CD14-positive monocyte (primary cell): Measurements from ENCODE around the gene TIMP2. TPM values are rescaled to one million over a fixed set of nuclear protein-coding genes. Genes with fewer than 3 reads are reported as not detected.
A peak's percentile ranks its signal among the peaks of the same experiment; 100 is the strongest.

Experiments used
- DNase-seq, 3 donors: peaks; one replicate each; pipeline ENCODE4 v3.0.0-alpha.2; 2011 to 2022
- H2AFZ ChIP-seq: 2 replicates; pipeline ENCODE4 v1.6.0; 2012; ENCODE audit warnings: mild to moderate bottlenecking, low read depth, low read length, inconsistent platforms; ENCODE audit not compliant: insufficient read depth, poor library complexity, severe bottlenecking
- H3K27ac ChIP-seq, 2 donors: 1 replicate in 1 of 2; 2 replicates in 1 of 2; pipeline ENCODE4 v1.5.1; 2012 to 2013; ENCODE audit warnings: low read length in 2 of 2, control low read depth in 1 of 2, inconsistent platforms in 1 of 2, low read depth in 1 of 2, mild to moderate bottlenecking in 1 of 2
- H3K27me3 ChIP-seq, 2 donors: one replicate each; pipeline versions ENCODE4 v1.6.0 to v1.6.1; 2011 to 2013; ENCODE audit warnings: low read length in 2 of 2; ENCODE audit not compliant: control insufficient read depth in 2 of 2, insufficient read depth in 2 of 2
- H3K36me3 ChIP-seq, 2 donors: replicated peaks in 1 of 2; 1 replicate in 1 of 2; 2 replicates in 1 of 2; pipeline versions ENCODE4 v1.5.1 to v1.6.1; 2012 to 2013; ENCODE audit warnings: low read length in 2 of 2, control low read depth in 1 of 2, inconsistent platforms in 1 of 2, mild to moderate bottlenecking in 1 of 2; ENCODE audit not compliant: insufficient read depth in 2 of 2, control insufficient read depth in 1 of 2
- H3K4me1 ChIP-seq, 2 donors: 1 replicate in 1 of 2; 2 replicates in 1 of 2; pipeline versions ENCODE4 v1.5.1 to v1.6.1; 2012 to 2013; ENCODE audit warnings: low read length in 2 of 2, control low read depth in 1 of 2, inconsistent platforms in 1 of 2, mild to moderate bottlenecking in 1 of 2, moderate library complexity in 1 of 2; ENCODE audit not compliant: insufficient read depth in 2 of 2, control insufficient read depth in 1 of 2
- H3K4me2 ChIP-seq: replicated peaks from 2 replicates; pipeline ENCODE3; 2012; ENCODE audit warnings: low read length, moderate library complexity, mild to moderate bottlenecking; ENCODE audit not compliant: poor library complexity, severe bottlenecking; ENCODE audit errors: extremely low read depth
- H3K4me3 ChIP-seq, 3 experiments: fragments of 200-600 bp in 1 of 3; sonication (generic) in 1 of 3; replicated peaks in 1 of 3; 1 replicate in 2 of 3; 2 replicates in 1 of 3; pipeline ENCODE4 v1.5.1; 2011 to 2013; ENCODE audit warnings: low read length in 3 of 3, mild to moderate bottlenecking in 3 of 3, control low read depth in 2 of 3, low read depth in 2 of 3, inconsistent platforms in 1 of 3, moderate library complexity in 1 of 3
- H3K79me2 ChIP-seq: 2 replicates; pipeline ENCODE4 v1.6.0; 2012; ENCODE audit warnings: mild to moderate bottlenecking, control low read depth, inconsistent platforms, low read length, moderate library complexity; ENCODE audit not compliant: insufficient read depth
- H3K9ac ChIP-seq: 2 replicates; pipeline ENCODE4 v1.6.0; 2017; ENCODE audit warnings: low read length, mild to moderate bottlenecking; ENCODE audit not compliant: insufficient read depth, poor library complexity, severe bottlenecking
- H3K9me3 ChIP-seq, 2 donors: replicated peaks in 1 of 2; 1 replicate in 1 of 2; 2 replicates in 1 of 2; pipeline versions ENCODE4 v1.5.1 to v1.6.1; 2012 to 2013; ENCODE audit warnings: low read length in 2 of 2, control low read depth in 1 of 2; ENCODE audit not compliant: control insufficient read depth in 1 of 2, insufficient read depth in 1 of 2
- H4K20me1 ChIP-seq: 2 replicates; pipeline ENCODE4 v1.6.0; 2012; ENCODE audit warnings: mild to moderate bottlenecking, low read length, control low read depth, moderate library complexity; ENCODE audit not compliant: insufficient read depth
- H3K27ac Mint-ChIP-seq, 7 donors: one replicate each; pipeline ENCODE4 v1.8.0; 2020; ENCODE audit warnings: mild to moderate bottlenecking in 7 of 7, mixed read lengths in 7 of 7, moderate library complexity in 6 of 7, inconsistent platforms in 2 of 7
- H3K27me3 Mint-ChIP-seq, 3 donors: one replicate each; pipeline ENCODE4 v1.8.0; 2021 to 2022; ENCODE audit warnings: low read depth in 3 of 3, mild to moderate bottlenecking in 3 of 3, mixed read lengths in 3 of 3, moderate library complexity in 3 of 3, inconsistent platforms in 1 of 3
- H3K36me3 Mint-ChIP-seq, 2 donors: one replicate each; pipeline ENCODE4 v1.8.0; 2020; ENCODE audit warnings: mixed read lengths in 2 of 2, inconsistent platforms in 1 of 2, mild to moderate bottlenecking in 1 of 2
- H3K4me1 Mint-ChIP-seq: one replicate; pipeline ENCODE4 v1.8.0; 2020; ENCODE audit warnings: mild to moderate bottlenecking, mixed read lengths
- H3K4me3 Mint-ChIP-seq, 2 donors: one replicate each; pipeline ENCODE4 v1.8.0; 2020; ENCODE audit warnings: mild to moderate bottlenecking in 2 of 2, mixed read lengths in 2 of 2, moderate library complexity in 1 of 2
- H3K9me3 Mint-ChIP-seq, 7 donors: one replicate each; pipeline ENCODE4 v1.8.0; 2020 to 2022; ENCODE audit warnings: mixed read lengths in 7 of 7, mild to moderate bottlenecking in 6 of 7, moderate library complexity in 6 of 7, inconsistent platforms in 2 of 7
- WGBS: methylation state at CpG from one replicate; pipeline ENCODE4 v1.1.5; 2013; ENCODE audit warnings: missing lambda C conversion rate; ENCODE audit not compliant: insufficient coverage; 5-methylcytosine and 5-hydroxymethylcytosine counted together
- intact Hi-C, 2 donors: fragments of 100-400 bp; cut with micrococcal nuclease; formaldehyde crosslinking; loops; one replicate each; pipeline versions ENCODE4 v1.15.0 to v1.15.1; 2023
- polyA minus RNA-seq: library from RNA; depleted of rRNA, polyadenylated mRNA; stranded (reverse); fragments of >200 nt; gene quantifications from 2 replicates; pipeline ENCODE4 v1.2.3, GENCODE V29; 2012
- polyA plus RNA-seq, 3 donors: library from polyadenylated mRNA; depleted of rRNA in 1 of 3; unstranded in 2 of 3; stranded (reverse) in 1 of 3; fragments of 300-500 nt in 2 of 3; fragments of >200 nt in 1 of 3; fragmentation: Illumina TruSeq in 2 of 3; gene quantifications; 1 replicate in 2 of 3; 2 replicates in 1 of 3; pipeline ENCODE4 v1.2.3, GENCODE V29; 2012 to 2021
- total RNA-seq, 12 experiments: library from RNA in 1 of 12; stranded (reverse) in 1 of 12; fragments of 120-200 nt in 1 of 12; gene quantifications; one replicate each; pipeline ENCODE4 v1.2.4 and lab custom pipeline; 2013 to 2026; ENCODE audit warnings: mixed read lengths in 6 of 12, inconsistent platforms in 1 of 12
- TF ChIP-seq, protein P1 (sequence below): fragments of 200-600 bp; IDR thresholded peaks from one replicate; pipeline ENCODE4 v1.8.0; 2022; ENCODE audit warnings: antibody characterized with exemption, mild to moderate bottlenecking

The TIMP2 gene, protein sequence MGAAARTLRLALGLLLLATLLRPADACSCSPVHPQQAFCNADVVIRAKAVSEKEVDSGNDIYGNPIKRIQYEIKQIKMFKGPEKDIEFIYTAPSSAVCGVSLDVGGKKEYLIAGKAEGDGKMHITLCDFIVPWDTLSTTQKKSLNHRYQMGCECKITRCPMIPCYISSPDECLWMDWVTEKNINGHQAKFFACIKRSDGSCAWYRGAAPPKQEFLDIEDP
- total RNA-seq (2013) = 54.5 TPM
- 100 to 1,000 TPM in 1 of 3 donors, 1 to 10 TPM in 2; 4.5 to 101 (median 6.4) TPM for polyA plus RNA-seq
- polyA minus RNA-seq = 46.1 and 81.7 TPM in 2 replicates
- 20.3 to 188 (median 99.0) reads per million in 11 experiments for total RNA-seq (lab: John Stamatoyannopoulos, UW)

DNA sequence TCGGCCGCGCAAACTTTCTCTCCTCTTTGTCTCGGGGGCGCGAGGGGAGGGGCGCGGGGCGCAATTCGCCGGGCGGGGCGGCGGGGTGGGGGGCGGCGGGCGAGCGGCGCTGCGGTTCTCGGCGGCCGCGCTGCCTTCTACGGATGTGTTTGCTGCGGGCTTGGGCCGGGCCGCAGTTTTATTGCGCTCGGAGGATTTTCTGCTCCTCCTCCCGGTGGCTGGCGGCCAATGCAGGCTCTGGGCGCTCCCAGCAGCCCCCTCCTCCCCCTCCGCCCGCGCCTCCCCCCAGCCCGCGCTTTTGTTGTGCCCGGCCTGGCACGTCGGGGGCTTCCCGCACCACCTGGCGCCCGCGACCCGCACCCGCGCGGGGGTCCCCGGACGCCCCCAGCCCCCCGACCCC, at the start of gene TIMP2:
Gene TIMP2, minus strand, starts transcription at position 154 of the 400 bp plus-strand sequence. CDS start 299 bp downstream, outside the sequence.
- Mint-ChIP-seq H3K4me3 (peak within 1 kb of the TSS; percentile 94 to 95), H3K27ac (peak within 1 kb of the TSS; percentile 91 to 98 (median 95)), H3K36me3 (peaks cover 16 to 17% of the 10 kb centered on the region in 2 donors), H3K27me3 (peaks cover 1 to 5% (median 4%) of the 10 kb centered on the region in 3 donors), H3K9me3 (no peaks in the 10 kb centered on the region), H3K4me1 (peaks cover 42% of the 10 kb centered on the region)
- H3K27ac ChIP-seq = peak within 1 kb of the TSS; percentile 82 to 86
- H3K36me3 ChIP-seq = peaks cover 0 to 20% of the 10 kb centered on the region in 2 donors
- WGBS = under 1% methylated on average over 45 of the region's 52 CpGs
- H3K4me1 ChIP-seq = peaks cover 40 to 45% of the 10 kb centered on the region in 2 donors
- intact Hi-C loops = loop anchor here in 1 of 2 donors (2.0 to 5.0 kb wide), 2 partner anchors 42 to 62 kb away; no protein-coding TSS in a partner anchor
- peaks cover 52% of the 10 kb centered on the region for H3K79me2 ChIP-seq
- H3K4me2 ChIP-seq = peak within 1 kb of the TSS; percentile 93
- TF ChIP-seq, protein P1, sequence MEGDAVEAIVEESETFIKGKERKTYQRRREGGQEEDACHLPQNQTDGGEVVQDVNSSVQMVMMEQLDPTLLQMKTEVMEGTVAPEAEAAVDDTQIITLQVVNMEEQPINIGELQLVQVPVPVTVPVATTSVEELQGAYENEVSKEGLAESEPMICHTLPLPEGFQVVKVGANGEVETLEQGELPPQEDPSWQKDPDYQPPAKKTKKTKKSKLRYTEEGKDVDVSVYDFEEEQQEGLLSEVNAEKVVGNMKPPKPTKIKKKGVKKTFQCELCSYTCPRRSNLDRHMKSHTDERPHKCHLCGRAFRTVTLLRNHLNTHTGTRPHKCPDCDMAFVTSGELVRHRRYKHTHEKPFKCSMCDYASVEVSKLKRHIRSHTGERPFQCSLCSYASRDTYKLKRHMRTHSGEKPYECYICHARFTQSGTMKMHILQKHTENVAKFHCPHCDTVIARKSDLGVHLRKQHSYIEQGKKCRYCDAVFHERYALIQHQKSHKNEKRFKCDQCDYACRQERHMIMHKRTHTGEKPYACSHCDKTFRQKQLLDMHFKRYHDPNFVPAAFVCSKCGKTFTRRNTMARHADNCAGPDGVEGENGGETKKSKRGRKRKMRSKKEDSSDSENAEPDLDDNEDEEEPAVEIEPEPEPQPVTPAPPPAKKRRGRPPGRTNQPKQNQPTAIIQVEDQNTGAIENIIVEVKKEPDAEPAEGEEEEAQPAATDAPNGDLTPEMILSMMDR = peak; percentile 63
- no peaks in the 10 kb centered on the region for H3K27me3 ChIP-seq
- H4K20me1 ChIP-seq = peaks cover 40% of the 10 kb centered on the region
- H2AFZ ChIP-seq = peak within 1 kb of the TSS; percentile 79
- H3K4me3 ChIP-seq = peak within 1 kb of the TSS; percentile 75 to 96 (median 91)
- H3K9me3 ChIP-seq = no peaks in the 10 kb centered on the region
- DNase-seq = peak; percentile 80 to 83 (median 80)
- H3K9ac ChIP-seq = peak within 1 kb of the TSS; percentile 73

DNA sequence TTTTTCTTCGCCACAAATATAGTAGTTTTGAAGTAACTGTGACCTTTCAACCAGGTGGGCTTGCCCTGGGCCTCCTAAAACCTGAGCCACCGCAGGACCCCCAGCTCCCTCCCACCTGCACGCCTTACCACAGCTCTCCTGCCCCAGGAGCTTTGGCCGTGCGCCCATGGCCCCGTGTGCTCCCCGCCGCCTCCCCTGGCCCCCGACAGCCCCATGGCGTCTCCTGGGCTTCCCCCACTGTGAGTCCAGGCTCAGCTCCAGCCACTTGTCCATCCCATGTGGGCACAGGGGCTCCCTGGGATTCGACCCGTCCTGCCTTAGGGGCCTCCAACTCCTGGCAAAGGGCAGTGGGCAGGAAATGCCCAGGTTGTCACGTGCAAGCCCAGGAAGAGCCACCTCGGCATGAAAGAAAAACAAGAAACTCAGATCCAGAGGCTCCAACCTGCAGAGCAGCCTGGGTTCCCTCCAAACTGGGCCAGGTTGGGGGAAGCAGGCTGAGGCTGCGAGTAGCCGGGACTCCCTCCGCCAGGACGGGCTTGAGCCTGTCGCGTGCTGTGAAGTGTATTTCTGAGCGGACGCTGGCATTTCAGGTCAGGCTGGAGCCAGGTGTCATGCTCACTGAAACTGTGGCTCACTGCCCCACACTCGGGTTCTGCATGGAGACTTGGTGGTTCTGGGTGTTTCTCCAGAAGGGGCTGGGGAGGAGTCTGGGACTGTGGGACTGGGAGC, 48.8 kb upstream of the TIMP2 start:
- Histone ChIP-seq H3K27ac (no peak overlapping the region), H2AFZ (no peak overlapping the region), H3K9me3 (no peaks in the 10 kb centered on the region), H3K79me2 (no peaks in the 10 kb centered on the region), H3K4me2 (no peak overlapping the region), H3K9ac (no peak overlapping the region), H4K20me1 (no peaks in the 10 kb centered on the region), H3K4me3 (no peak overlapping the region), H3K27me3 (no peaks in the 10 kb centered on the region), H3K36me3 (no peaks in the 10 kb centered on the region), H3K4me1 (peaks cover 4 to 8% of the 10 kb centered on the region in 2 donors)
- intact Hi-C loops = loop anchor here (5.0 to 10.0 kb wide), 4 partner anchors 52 to 132 kb away; partner anchors contain the start of gene USP36 (in 2 of the 2)
- Mint-ChIP-seq H3K36me3 (no peaks in the 10 kb centered on the region), H3K27me3 (peaks cover 1 to 3% (median 2%) of the 10 kb centered on the region in 3 donors), H3K4me3 (no peak overlapping the region), H3K9me3 (no peaks in the 10 kb centered on the region), H3K4me1 (peaks cover 17% of the 10 kb centered on the region), H3K27ac (no peak overlapping the region)
- no peak for DNase-seq
- WGBS = 90% methylated on average over 22 of the region's 23 CpGs
- TF ChIP-seq, protein P1 = no peak
